ENCODE measurements around the gene RRP36.

RRP36 gene

GRCh38 chr6:43012364-43012763, 9.1 kb upstream of the RRP36 start:
- no peak for TF ChIP-seq CTCF (IDR thresholded peaks at IDR 0.05; ENCODE audit: insufficient read depth, low read length, poor library complexity, severe bottlenecking)
- Histone ChIP-seq H3K4me3 (replicated peaks; ENCODE audit: low read depth, low read length) (peak overlapping the region; percentile 67), H3K36me3 (ENCODE audit: control insufficient read depth, insufficient read depth, low read length) (peaks cover 26% of the 10 kb centered on the region), H3K27me3 (replicated peaks; ENCODE audit: control insufficient read depth, insufficient read depth, low read length) (no peaks in the 10 kb centered on the region)
- DNase-seq (ENCODE audit: extremely low read depth, insufficient read length): no peak

GRCh38 chr6:43013097-43013842, 8.2 kb upstream of the RRP36 start:
- Histone ChIP-seq H3K36me3 (ENCODE audit: control insufficient read depth, insufficient read depth, low read length) (peaks cover 24% of the 10 kb centered on the region), H3K27me3 (replicated peaks; ENCODE audit: control insufficient read depth, insufficient read depth, low read length) (no peaks in the 10 kb centered on the region), H3K4me3 (replicated peaks; ENCODE audit: low read depth, low read length) (peak overlapping the region; percentile 67)
- no peak for DNase-seq (ENCODE audit: extremely low read depth, insufficient read length)
- TF ChIP-seq CTCF (IDR thresholded peaks at IDR 0.05; ENCODE audit: insufficient read depth, low read length, poor library complexity, severe bottlenecking): no peak

- Histone ChIP-seq H3K27me3 (replicated peaks; ENCODE audit: control insufficient read depth, insufficient read depth, low read length) (no peaks in the 10 kb centered on the region), H3K36me3 (ENCODE audit: control insufficient read depth, insufficient read depth, low read length) (peaks cover 26% of the 10 kb centered on the region), H3K4me3 (replicated peaks; ENCODE audit: low read depth, low read length) (peak within 1 kb of the TSS; percentile 67)
- no peak for TF ChIP-seq CTCF (IDR thresholded peaks at IDR 0.05; ENCODE audit: insufficient read depth, low read length, poor library complexity, severe bottlenecking)
- DNase-seq (ENCODE audit: extremely low read depth, insufficient read length): peak; percentile 98
These were observed 7.5 kb upstream of the RRP36 start, which contains the start of the genes KLHDC3 and MEA1 for GRCh38 chr6:43013843-43014433. Gene KLHDC3, plus strand, starts transcription at chr6:43014249. Its CDS starts 2,944 bp downstream, at chr6:43017193. Gene MEA1, minus strand, starts transcription at chr6:43013946. Its CDS starts 133 bp downstream, at chr6:43013813.

- peaks cover 26% of the 10 kb centered on the region for H3K36me3 ChIP-seq (ENCODE audit: control insufficient read depth, insufficient read depth, low read length)
- no peak for DNase-seq (ENCODE audit: extremely low read depth, insufficient read length)
- no peak for TF ChIP-seq CTCF (IDR thresholded peaks at IDR 0.05; ENCODE audit: insufficient read depth, low read length, poor library complexity, severe bottlenecking)
- peak overlapping the region; percentile 65 for H3K4me3 ChIP-seq (replicated peaks; ENCODE audit: low read depth, low read length)
- H3K27me3 ChIP-seq (replicated peaks; ENCODE audit: control insufficient read depth, insufficient read depth, low read length): no peaks in the 10 kb centered on the region
These were observed 7.0 kb upstream of the RRP36 start for GRCh38 chr6:43014434-43014909.

GRCh38 chr6:43016176-43016942, 5.1 kb upstream of the RRP36 start:
- Histone ChIP-seq H3K36me3 (ENCODE audit: control insufficient read depth, insufficient read depth, low read length) (peaks cover 18% of the 10 kb centered on the region), H3K4me3 (replicated peaks; ENCODE audit: low read depth, low read length) (no peak overlapping the region), H3K27me3 (replicated peaks; ENCODE audit: control insufficient read depth, insufficient read depth, low read length) (no peaks in the 10 kb centered on the region)
- TF ChIP-seq CTCF (IDR thresholded peaks at IDR 0.05; ENCODE audit: insufficient read depth, low read length, poor library complexity, severe bottlenecking): no peak
- DNase-seq (ENCODE audit: extremely low read depth, insufficient read length): no peak
